A549 (cell line): ENCODE data around the gene GOLGA8J. TPM values are rescaled to one million over a fixed set of nuclear protein-coding genes. Genes with fewer than 3 reads are reported as not detected.

Experiments
- ATAC-seq, 2 experiments: fragments of 200-7000 bp in 1 of 2; fragments of >200 bp in 1 of 2; cut with Nextera tagmentation in 1 of 2; cut with Tn5 transposase in 1 of 2; 3 replicates each; pipeline versions ENCODE4 v1.8.0 to v1.9.1; 2018 to 2020; ENCODE audit warnings: mild to moderate bottlenecking in 1 of 2, moderate library complexity in 1 of 2
- CTCF ChIA-PET: fragments of 300-600 bp; sonication (Branson Sonifier 250); formaldehyde crosslinking; extraction: SDS; loops from one replicate; lab custom pipeline; 2021; ENCODE audit warnings: antibody characterized with exemption, inconsistent platforms; lab: Yijun Ruan, JAX
- POLR2A ChIA-PET: fragments of 350-600 bp; formaldehyde crosslinking; extraction: SDS; loops from one replicate; lab custom pipeline; 2021; ENCODE audit warnings: antibody characterized with exemption, inconsistent platforms; lab: Yijun Ruan, JAX
- DNase-seq, 2 experiments: peaks; one replicate each; pipeline versions ENCODE4 v3.0.0 to v3.0.0-alpha.2; 2011 to 2016; ENCODE audit warnings: low read depth in 1 of 2, low spot score in 1 of 2
- FAIRE-seq: peaks from 2 replicates; lab custom pipeline; 2011; peaks lifted over from hg19 to GRCh38; lab: Jason Lieb, UNC
- H3K27ac ChIP-seq, 2 experiments: fragments of >200 bp; sonication (Bioruptor Twin); formaldehyde crosslinking; 3 replicates each; pipeline ENCODE4 v1.5.1; 2016 to 2017
- H3K4me1 ChIP-seq: fragments of >200 bp; sonication (Bioruptor Twin); formaldehyde crosslinking; 3 replicates; pipeline ENCODE4 v1.6.1; 2016
- H3K4me2 ChIP-seq: fragments of >200 bp; sonication (Bioruptor Twin); formaldehyde crosslinking; 3 replicates; pipeline ENCODE4 v1.6.1; 2016
- H3K4me3 ChIP-seq: fragments of >200 bp; sonication (Bioruptor Twin); formaldehyde crosslinking; 3 replicates; pipeline ENCODE4 v1.5.1; 2016
- H3K9me3 ChIP-seq: fragments of >200 bp; sonication (Bioruptor Twin); formaldehyde crosslinking; 3 replicates; pipeline ENCODE4 v1.6.1; 2016
- CBX8 ChIP-seq: fragments of 200-600 bp; sonication (generic); IDR thresholded peaks from 2 replicates; pipeline ENCODE4 v1.6.1; 2016
- CEBPB ChIP-seq, 2 experiments: fragments of >200 bp in 1 of 2; sonication (Bioruptor Twin) in 1 of 2; formaldehyde crosslinking in 1 of 2; IDR thresholded peaks; 2 replicates each; pipeline ENCODE4 v1.6.1; 2012 to 2016
- CHD2 ChIP-seq: fragments of 150-350 bp; IDR thresholded peaks from 2 replicates; pipeline ENCODE4 v1.6.1; 2014; ENCODE audit warnings: low read length; ENCODE audit not compliant: partially characterized antibody
- CHD4 ChIP-seq: fragments of 200-600 bp; sonication (generic); IDR thresholded peaks from 2 replicates; pipeline ENCODE4 v1.6.1; 2016; ENCODE audit warnings: antibody characterized with exemption, mild to moderate bottlenecking, borderline replicate concordance
- EHMT2 ChIP-seq: fragments of 200-600 bp; sonication (generic); IDR thresholded peaks from 2 replicates; pipeline ENCODE4 v1.6.1; 2016; ENCODE audit warnings: antibody characterized with exemption, low read depth, mild to moderate bottlenecking, moderate library complexity
- ESRRA ChIP-seq: fragments of 150-350 bp; IDR thresholded peaks from 2 replicates; pipeline ENCODE4 v1.6.1; 2014; ENCODE audit warnings: mild to moderate bottlenecking, low read length, borderline replicate concordance
- FOXS1 ChIP-seq: fragments of 250-450 bp; sonication (Bioruptor Pico); IDR thresholded peaks from 2 replicates; pipeline ENCODE4 v1.5.0; 2020; ENCODE audit warnings: mild to moderate bottlenecking, moderate library complexity
- GATA3 ChIP-seq: IDR thresholded peaks from 2 replicates; pipeline ENCODE4 v1.6.1; 2012; ENCODE audit warnings: borderline replicate concordance
- HDAC2 ChIP-seq: fragments of 200-600 bp; sonication (generic); IDR thresholded peaks from 2 replicates; pipeline ENCODE4 v1.6.1; 2016
- HES2 ChIP-seq: fragments of >200 bp; sonication (Bioruptor Twin); formaldehyde crosslinking; IDR thresholded peaks from 2 replicates; pipeline ENCODE4 v1.6.1; 2016
- JUNB ChIP-seq: fragments of >200 bp; sonication (Bioruptor Twin); formaldehyde crosslinking; IDR thresholded peaks from 2 replicates; pipeline ENCODE4 v1.6.1; 2016
- MAFK ChIP-seq: fragments of 450-650 bp; IDR thresholded peaks from 2 replicates; pipeline ENCODE4 v1.6.1; 2014; ENCODE audit not compliant: partially characterized antibody
- MAX ChIP-seq: IDR thresholded peaks from 2 replicates; pipeline ENCODE4 v1.6.1; 2012
- NR3C1 ChIP-seq: fragments of >200 bp; sonication (Bioruptor Twin); formaldehyde crosslinking; IDR thresholded peaks from 3 replicates; pipeline ENCODE4 v1.6.1; 2017
- PHF8 ChIP-seq: fragments of 200-600 bp; sonication (generic); IDR thresholded peaks from 2 replicates; pipeline ENCODE4 v1.6.1; 2016; ENCODE audit warnings: low read depth, mild to moderate bottlenecking, antibody characterized with exemption, moderate library complexity, borderline replicate concordance
- POLR2AphosphoS2 ChIP-seq: conservative IDR thresholded peaks from 2 replicates; pipeline ENCODE4 v1.6.1; 2012; ENCODE audit warnings: low read length, improper control_type of control experiment, inconsistent platforms
- RFX5 ChIP-seq: fragments of 450-650 bp; IDR thresholded peaks from 2 replicates; pipeline ENCODE4 v1.7.1; 2014; ENCODE audit warnings: antibody characterized with exemption, mild to moderate bottlenecking, moderate library complexity
- ZFP36 ChIP-seq: fragments of 450-650 bp; IDR thresholded peaks from 2 replicates; pipeline ENCODE4 v1.6.1; 2014; ENCODE audit warnings: borderline replicate concordance; ENCODE audit not compliant: partially characterized antibody
- WGBS: methylation state at CpG from one replicate; pipeline ENCODE4 v1.1.6; 2017; ENCODE audit errors: missing lambda C conversion rate; 5-methylcytosine and 5-hydroxymethylcytosine counted together
- polyA plus RNA-seq, 4 experiments: library from polyadenylated mRNA; depleted of rRNA in 3 of 4; stranded (reverse); fragments of >200 nt; fragmentation: RNase III in 1 of 4; extraction: RNeasy Plus Mini Kit Qiagen cat#74134 plus additional on column Dnase treatment in 1 of 4; gene quantifications; 2 replicates in 3 of 4; 3 replicates in 1 of 4; pipeline ENCODE4 v1.2.3, GENCODE V29; 2011 to 2017
- TF ChIP-seq, protein P1 (sequence below): IDR thresholded peaks from 2 replicates; pipeline ENCODE4 v1.6.1; 2012; ENCODE audit warnings: low read depth, borderline replicate concordance

GOLGA8J gene
- polyA plus RNA-seq, 2 of the 4 experiments (the other 2 are of a cell fraction) = 0.09 to 0.23 TPM

DNA sequence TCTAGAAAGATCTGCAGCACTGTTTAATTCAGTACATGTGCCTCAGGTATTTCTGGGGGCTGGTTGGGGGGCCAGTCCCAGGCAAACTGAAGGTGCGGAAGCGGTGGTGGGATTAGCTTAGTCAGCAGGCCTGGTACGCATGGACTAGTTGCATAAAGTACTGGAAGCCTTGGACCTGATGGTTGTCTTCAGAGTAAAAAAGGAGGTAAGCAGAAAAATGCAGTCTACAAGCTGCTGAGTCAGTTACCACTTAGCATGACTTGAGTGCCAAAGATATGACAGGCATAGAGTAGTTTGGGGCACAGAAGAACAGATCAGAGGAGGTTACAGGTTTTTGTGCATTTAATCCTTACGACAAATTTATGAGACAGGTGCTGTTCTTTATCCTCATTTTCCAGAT is 19.9 kb upstream of the GOLGA8J start:
- no peak for DNase-seq
- Histone ChIP-seq H3K4me3 (no peak overlapping the region), H3K9me3 (no peaks in the 10 kb centered on the region), H3K4me2 (no peak overlapping the region), H3K27ac (no peak overlapping the region), H3K4me1 (peaks cover 17% of the 10 kb centered on the region)
- FAIRE-seq = no peak
- peak in 1 of 2 experiments; percentile 36; a peak in 1 of 6 replicates for ATAC-seq
- TF ChIP-seq CBX8 = no peak
- no peak for TF ChIP-seq CEBPB (IDR thresholded peaks at IDR 0.05)
- TF ChIP-seq HDAC2 = no peak
- TF ChIP-seq JUNB = no peak
- TF ChIP-seq MAFK = peak; percentile 62
- TF ChIP-seq EHMT2 = no peak
- TF ChIP-seq ZFP36 = no peak
- TF ChIP-seq POLR2AphosphoS2 = no peak
- WGBS = 88% methylated on average over 4 of the region's 4 CpGs
- CTCF ChIA-PET = interaction anchor here (0.6 to 7.9 kb wide), 7 partner anchors 11 to 621 kb away, joined by 3 to 68 read pairs (median 4); no protein-coding TSS in a partner anchor
- POLR2A ChIA-PET = no interaction called here

GRCh38 chr15:30063835-30064546 is 18.8 kb upstream of the GOLGA8J start:
- POLR2A ChIA-PET = no interaction called here
- H3K9me3 ChIP-seq = no peaks in the 10 kb centered on the region
- CTCF ChIA-PET = interaction anchor here (7.9 kb wide), 1 partner anchor 10 kb away, joined by 68 read pairs; no protein-coding TSS in a partner anchor
- H3K27ac ChIP-seq = peak overlapping the region in 1 of 2 experiments; percentile 49; a peak in 1 of 6 replicates
- no peak overlapping the region for H3K4me2 ChIP-seq
- no peak overlapping the region for H3K4me3 ChIP-seq
- WGBS = 87% methylated on average over 2 of the region's 2 CpGs
- FAIRE-seq = no peak
- TF ChIP-seq CEBPB (IDR thresholded peaks at IDR 0.05) = no peak
- TF ChIP-seq POLR2AphosphoS2 = no peak
- TF ChIP-seq GATA3 = no peak
- TF ChIP-seq ESRRA = no peak
- no peak for TF ChIP-seq CHD4
- no peak for TF ChIP-seq MAX
- TF ChIP-seq RFX5 = no peak
- TF ChIP-seq PHF8 = no peak
- no peak for TF ChIP-seq FOXS1 (CRISPR knock-in tag)
- TF ChIP-seq HES2 = no peak
- peaks cover 17% of the 10 kb centered on the region for H3K4me1 ChIP-seq
- no peak for DNase-seq
- ATAC-seq = peak in 1 of 2 experiments; percentile 28; a peak in 1 of 6 replicates

DNA sequence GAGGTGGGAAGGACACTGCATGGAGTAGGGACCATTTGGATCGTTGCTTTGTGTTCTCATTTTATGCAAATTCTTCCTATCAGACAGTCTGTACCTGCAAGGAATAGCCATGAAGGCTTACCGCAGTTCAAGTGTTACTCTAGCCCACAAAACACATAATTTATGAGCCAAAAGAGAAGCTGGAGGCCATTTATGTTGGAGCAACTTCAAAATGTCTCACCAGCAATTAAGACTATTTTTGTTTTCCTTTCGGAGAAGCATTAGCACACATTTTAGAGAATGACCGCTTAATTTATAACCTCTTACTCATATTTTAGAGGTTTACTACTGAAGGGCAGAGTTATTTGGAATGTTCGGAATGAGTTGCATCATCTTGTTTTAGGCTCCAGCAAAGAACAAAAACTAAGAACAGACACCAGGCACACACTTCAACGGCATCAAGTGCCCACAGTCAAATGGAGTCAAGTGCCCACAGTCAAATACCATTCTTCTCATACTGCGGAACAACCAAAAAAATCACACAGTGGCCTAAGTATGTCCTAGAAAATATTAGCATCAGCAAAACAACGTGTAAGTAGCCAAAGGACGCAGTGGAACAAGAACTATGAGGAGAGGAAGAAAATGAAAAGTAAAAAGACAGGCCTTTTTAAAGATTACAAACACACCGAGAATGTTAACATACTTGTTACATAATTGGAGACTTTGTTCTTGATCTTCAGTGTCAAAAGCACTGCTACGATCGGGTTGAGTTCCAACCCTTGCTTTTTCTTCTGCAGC is 17.5 kb upstream of the GOLGA8J start:
- ChIA-PET CTCF (interaction anchor here (0.6 to 7.9 kb wide), 2 partner anchors 9 to 10 kb away, joined by 6 to 68 read pairs; no protein-coding TSS in a partner anchor), POLR2A (no interaction called here)
- DNase-seq (no peak), ATAC-seq (no peak), FAIRE-seq (no peak)
- no peak for TF ChIP-seq POLR2AphosphoS2
- peak; percentile 4 for TF ChIP-seq MAFK
- TF ChIP-seq CEBPB (IDR thresholded peaks at IDR 0.05) = peak; percentile 9 to 54; a peak in 1 of 4 replicates
- TF ChIP-seq, protein P1, sequence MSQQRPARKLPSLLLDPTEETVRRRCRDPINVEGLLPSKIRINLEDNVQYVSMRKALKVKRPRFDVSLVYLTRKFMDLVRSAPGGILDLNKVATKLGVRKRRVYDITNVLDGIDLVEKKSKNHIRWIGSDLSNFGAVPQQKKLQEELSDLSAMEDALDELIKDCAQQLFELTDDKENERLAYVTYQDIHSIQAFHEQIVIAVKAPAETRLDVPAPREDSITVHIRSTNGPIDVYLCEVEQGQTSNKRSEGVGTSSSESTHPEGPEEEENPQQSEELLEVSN = no peak
- no peak for TF ChIP-seq CHD2
- no peak for TF ChIP-seq NR3C1
- H3K4me1 ChIP-seq = peaks cover 17% of the 10 kb centered on the region
- WGBS = 56% methylated on average over 12 of the region's 12 CpGs
- H3K4me3 ChIP-seq = no peak overlapping the region
- peak overlapping the region; percentile 46 for H3K4me2 ChIP-seq
- no peaks in the 10 kb centered on the region for H3K9me3 ChIP-seq
- peak overlapping the region; percentile 15 to 27; a peak in 2 of 6 replicates for H3K27ac ChIP-seq
